Endothelial cell of umbilical vein (primary cell): ENCODE data around the gene RYR2. TPM values are rescaled to one million over a fixed set of nuclear protein-coding genes. Genes with fewer than 3 reads are reported as not detected.

Experiments used
- BruUV-seq: library from RNA; stranded (reverse); fragments of 400-500 nt; replicated peaks from 2 replicates; lab custom pipeline; 2021; lab: Mats Ljungman, UMichigan
- CTCF ChIA-PET: fragments of 300-600, 350-600 bp; sonication (Branson Sonifier 250); formaldehyde crosslinking; loops from one replicate; lab custom pipeline; 2021; ENCODE audit warnings: antibody characterized with exemption, inconsistent platforms; lab: Charles Lee
- POLR2A ChIA-PET: fragments of 300-600, 350-600 bp; sonication (Branson Sonifier 250); formaldehyde crosslinking; loops from one replicate; lab custom pipeline; 2021; ENCODE audit warnings: antibody characterized with exemption, inconsistent platforms; lab: Charles Lee
- DNase-seq: peaks from one replicate; pipeline ENCODE4 v3.0.0-alpha.2; 2011; ENCODE audit warnings: low read depth, low spot score
- FAIRE-seq: peaks from 2 replicates; lab custom pipeline; 2011; peaks lifted over from hg19 to GRCh38; lab: Jason Lieb, UNC
- H2AFZ ChIP-seq: 2 replicates; pipeline ENCODE4 v1.6.0; 2012; ENCODE audit warnings: low read depth, low read length, control low read depth, inconsistent platforms
- H3K27ac ChIP-seq: 2 replicates; pipeline ENCODE4 v1.5.1; 2011; ENCODE audit warnings: low read depth, mild to moderate bottlenecking, control low read depth, low read length, moderate library complexity; ENCODE audit not compliant: insufficient read depth
- H3K27me3 ChIP-seq, 2 experiments: 2 replicates each; pipeline versions ENCODE4 v1.6.0 to v1.6.1; 2011; ENCODE audit warnings: low read length in 2 of 2, mixed read lengths in 1 of 2; ENCODE audit not compliant: control insufficient read depth in 2 of 2, insufficient read depth in 2 of 2
- H3K36me3 ChIP-seq, 2 experiments: 2 replicates in 1 of 2; 3 replicates in 1 of 2; pipeline ENCODE4 v1.5.1; 2011; ENCODE audit warnings: low read length in 2 of 2, mild to moderate bottlenecking in 1 of 2, moderate library complexity in 1 of 2; ENCODE audit not compliant: control insufficient read depth in 2 of 2, insufficient read depth in 2 of 2; ENCODE audit errors: extremely low read depth in 1 of 2
- H3K4me1 ChIP-seq: 3 replicates; pipeline ENCODE4 v1.5.1; 2011; ENCODE audit warnings: mild to moderate bottlenecking, low read length; ENCODE audit not compliant: control insufficient read depth, insufficient read depth; ENCODE audit errors: extremely low read depth
- H3K4me2 ChIP-seq: 2 replicates; pipeline ENCODE4 v1.6.1; 2011; ENCODE audit warnings: low read length, control low read depth, mixed read lengths; ENCODE audit not compliant: insufficient read depth
- H3K4me3 ChIP-seq, 3 experiments: fragments of 200-600 bp in 1 of 3; sonication (generic), shearing (Covaris generic) in 1 of 3; replicated peaks in 1 of 3; 2 replicates each; pipeline ENCODE4 v1.5.1; 2011 to 2016; ENCODE audit warnings: control low read depth in 3 of 3, low read length in 3 of 3, mild to moderate bottlenecking in 2 of 3, inconsistent platforms in 1 of 3, low read depth in 1 of 3, moderate library complexity in 1 of 3; ENCODE audit not compliant: insufficient read depth in 1 of 3
- H3K79me2 ChIP-seq: 2 replicates; pipeline ENCODE4 v1.6.0; 2012; ENCODE audit warnings: low read length, inconsistent platforms; ENCODE audit not compliant: control insufficient read depth, insufficient read depth
- H3K9ac ChIP-seq: replicated peaks from 2 replicates; pipeline ENCODE3; 2011; ENCODE audit warnings: low read length, control low read depth; ENCODE audit not compliant: insufficient read depth; ENCODE audit errors: extremely low read depth
- H3K9me1 ChIP-seq: replicated peaks from 3 replicates; pipeline ENCODE4 v1.6.0; 2011; ENCODE audit warnings: mild to moderate bottlenecking, low read length; ENCODE audit not compliant: control insufficient read depth, insufficient read depth; ENCODE audit errors: extremely low read depth
- H3K9me3 ChIP-seq: replicated peaks from 2 replicates; pipeline ENCODE4 v1.5.1; 2012; ENCODE audit warnings: low read length, inconsistent platforms; ENCODE audit not compliant: control insufficient read depth, insufficient read depth
- H4K20me1 ChIP-seq: replicated peaks from 2 replicates; pipeline ENCODE3; 2011; ENCODE audit warnings: mild to moderate bottlenecking, low read length; ENCODE audit not compliant: control insufficient read depth, insufficient read depth; ENCODE audit errors: extremely low read depth
- EZH2 ChIP-seq: IDR thresholded peaks from 2 replicates; pipeline ENCODE4 v1.6.1; 2012; ENCODE audit warnings: borderline replicate concordance, low read depth, mild to moderate bottlenecking, moderate library complexity, low read length, inconsistent platforms; ENCODE audit not compliant: severe bottlenecking
- FOS ChIP-seq: IDR thresholded peaks from 2 replicates; pipeline ENCODE4 v1.6.1; 2011; ENCODE audit warnings: mild to moderate bottlenecking, low read length, moderate library complexity, borderline replicate concordance; ENCODE audit not compliant: insufficient read depth
- GATA2 ChIP-seq: IDR thresholded peaks from 2 replicates; pipeline ENCODE4 v1.7.0; 2011; ENCODE audit warnings: low read depth, mild to moderate bottlenecking, moderate library complexity, mixed read lengths, low read length; ENCODE audit not compliant: insufficient read length, insufficient read depth
- JUN ChIP-seq: IDR thresholded peaks from 2 replicates; pipeline ENCODE4 v1.6.1; 2011; ENCODE audit warnings: borderline replicate concordance, low read depth; ENCODE audit not compliant: insufficient read length, insufficient read depth
- MYC ChIP-seq: IDR thresholded peaks from one replicate; pipeline ENCODE4 v1.6.1; 2011; ENCODE audit warnings: mild to moderate bottlenecking, low read depth, low read length
- POLR2A ChIP-seq: IDR thresholded peaks from 2 replicates; pipeline ENCODE4 v1.6.1; 2012; ENCODE audit warnings: low read depth, mild to moderate bottlenecking, control low read depth, low read length
- POLR2AphosphoS5 ChIP-seq: IDR thresholded peaks from 2 replicates; pipeline ENCODE4 v1.6.1; 2012; ENCODE audit warnings: low read depth, mild to moderate bottlenecking, control low read depth, low read length, moderate library complexity; ENCODE audit not compliant: insufficient read depth
- dilution Hi-C: fragments of 300-500 bp; cut with MboI; formaldehyde crosslinking; loops from one replicate; pipeline ENCODE4 v1.15.0; 2019; ENCODE audit warnings: low sequenced_read_pairs; ENCODE audit not compliant: extremely low pct_ligation_motif_present
- intact Hi-C: fragments of 100-400 bp; cut with micrococcal nuclease; formaldehyde crosslinking; loops from one replicate; pipeline ENCODE4 v1.10.0; 2022
- polyA plus RNA-seq, 4 experiments: library from polyadenylated mRNA; depleted of rRNA in 3 of 4; stranded (reverse) in 3 of 4; unstranded in 1 of 4; fragments of >200 nt; gene quantifications; 2 replicates each; pipeline versions ENCODE4 v1.2.1 to v1.2.3, GENCODE V29; 2011 to 2012; ENCODE audit warnings: missing spikeins in 1 of 4
- total RNA-seq: library from RNA; stranded (reverse); gene quantifications from 2 replicates; pipeline ENCODE4 v1.2.3, GENCODE V29; 2021
- TF ChIP-seq, protein P1 (sequence below), 2 donors: IDR thresholded peaks; 1 replicate in 1 of 2; 2 replicates in 1 of 2; pipeline ENCODE4 v1.5.1; 2011; ENCODE audit warnings: low read length in 2 of 2, mild to moderate bottlenecking in 2 of 2, moderate library complexity in 2 of 2, control low read depth in 1 of 2, inconsistent platforms in 1 of 2, low read depth in 1 of 2; ENCODE audit not compliant: insufficient read depth in 1 of 2; ENCODE audit errors: extremely low read depth in 1 of 2
- TF ChIP-seq, protein P2 (sequence below): IDR thresholded peaks from 2 replicates; pipeline ENCODE4 v1.6.1; 2011; ENCODE audit not compliant: insufficient read depth, insufficient read length

The RYR2 gene
- total and polyA plus RNA-seq, 2 donors (not counting 3 experiments of a cell fraction or from before 2014, with no cell fraction given) = not detected

DNA sequence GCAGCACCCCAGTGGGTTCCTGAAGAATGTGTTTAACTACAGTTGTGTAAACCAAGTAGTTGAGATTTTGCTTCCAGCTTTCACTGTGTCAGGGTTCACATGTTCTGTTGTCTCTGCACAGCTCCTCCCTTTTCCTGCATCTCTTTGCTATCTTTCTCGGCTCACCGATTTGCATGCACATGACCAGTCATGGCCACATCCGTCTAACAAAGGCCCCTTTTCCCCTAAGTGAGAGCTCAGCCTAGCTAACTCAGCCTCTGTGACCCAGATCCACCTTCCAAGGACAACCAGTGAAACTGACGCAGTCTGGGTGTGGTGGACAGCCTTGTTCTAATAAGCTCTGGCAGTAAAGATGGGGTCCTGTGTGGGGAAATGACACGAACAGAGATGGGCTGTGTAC lies 747.6 kb downstream of the RYR2 start:
- dilution Hi-C loops = no loop called here
- intact Hi-C loops = no loop called here
- POLR2A ChIA-PET = no interaction called here
- Histone ChIP-seq H2AFZ (no peak overlapping the region), H3K4me1 (no peaks in the 10 kb centered on the region), H3K4me3 (no peak overlapping the region), H3K9ac (no peak overlapping the region), H3K27ac (no peak overlapping the region), H3K4me2 (no peak overlapping the region), H4K20me1 (no peaks in the 10 kb centered on the region), H3K27me3 (no peaks in the 10 kb centered on the region), H3K9me1 (no peaks in the 10 kb centered on the region), H3K9me3 (no peaks in the 10 kb centered on the region), H3K79me2 (no peaks in the 10 kb centered on the region), H3K36me3 (no peaks in the 10 kb centered on the region)
- no peak for TF ChIP-seq MYC
- no peak for TF ChIP-seq FOS
- TF ChIP-seq GATA2 = no peak
- TF ChIP-seq, protein P1, sequence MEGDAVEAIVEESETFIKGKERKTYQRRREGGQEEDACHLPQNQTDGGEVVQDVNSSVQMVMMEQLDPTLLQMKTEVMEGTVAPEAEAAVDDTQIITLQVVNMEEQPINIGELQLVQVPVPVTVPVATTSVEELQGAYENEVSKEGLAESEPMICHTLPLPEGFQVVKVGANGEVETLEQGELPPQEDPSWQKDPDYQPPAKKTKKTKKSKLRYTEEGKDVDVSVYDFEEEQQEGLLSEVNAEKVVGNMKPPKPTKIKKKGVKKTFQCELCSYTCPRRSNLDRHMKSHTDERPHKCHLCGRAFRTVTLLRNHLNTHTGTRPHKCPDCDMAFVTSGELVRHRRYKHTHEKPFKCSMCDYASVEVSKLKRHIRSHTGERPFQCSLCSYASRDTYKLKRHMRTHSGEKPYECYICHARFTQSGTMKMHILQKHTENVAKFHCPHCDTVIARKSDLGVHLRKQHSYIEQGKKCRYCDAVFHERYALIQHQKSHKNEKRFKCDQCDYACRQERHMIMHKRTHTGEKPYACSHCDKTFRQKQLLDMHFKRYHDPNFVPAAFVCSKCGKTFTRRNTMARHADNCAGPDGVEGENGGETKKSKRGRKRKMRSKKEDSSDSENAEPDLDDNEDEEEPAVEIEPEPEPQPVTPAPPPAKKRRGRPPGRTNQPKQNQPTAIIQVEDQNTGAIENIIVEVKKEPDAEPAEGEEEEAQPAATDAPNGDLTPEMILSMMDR (IDR thresholded peaks at IDR 0.05; ENCODE audit: extremely low read depth in 1 of 2, insufficient read depth in 1 of 2, low read depth in 1 of 2, low read length in 2 of 2) = no peak
- TF ChIP-seq POLR2AphosphoS5 = no peak
- TF ChIP-seq JUN = no peak
- TF ChIP-seq POLR2A = no peak
- TF ChIP-seq EZH2 = no peak
- TF ChIP-seq, protein P2, sequence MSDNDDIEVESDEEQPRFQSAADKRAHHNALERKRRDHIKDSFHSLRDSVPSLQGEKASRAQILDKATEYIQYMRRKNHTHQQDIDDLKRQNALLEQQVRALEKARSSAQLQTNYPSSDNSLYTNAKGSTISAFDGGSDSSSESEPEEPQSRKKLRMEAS = no peak
- no peak for FAIRE-seq
- no peak for DNase-seq
- CTCF ChIA-PET = no interaction called here
- no TSS peak for BruUV-seq
